Esophagus muscularis mucosa (tissue), 4 donors: ENCODE results near the gene RGS4. TPM values are rescaled to one million over a fixed set of nuclear protein-coding genes. Genes with fewer than 3 reads are reported as not detected.

Experiments used
- DNase-seq: peaks from one replicate; pipeline ENCODE4 v3.0.0-alpha.2; 2017; ENCODE audit errors: extremely low spot score
- H3K27ac ChIP-seq, 4 donors: fragments of 200-600 bp; sonication (generic); replicated peaks in 1 of 4; 1 replicate in 3 of 4; 2 replicates in 1 of 4; pipeline ENCODE4 v1.5.1; 2016 to 2019; ENCODE audit warnings: mild to moderate bottlenecking in 1 of 4
- H3K27me3 ChIP-seq, 4 donors: fragments of 200-600 bp; sonication (generic); one replicate each; pipeline versions ENCODE4 v1.5.1 to v1.6.0; 2016 to 2019
- H3K36me3 ChIP-seq, 4 donors: fragments of 200-600 bp; sonication (generic); one replicate each; pipeline ENCODE4 v1.5.1; 2016 to 2019
- H3K4me1 ChIP-seq, 4 donors: fragments of 200-600 bp; sonication (generic); one replicate each; pipeline ENCODE4 v1.5.1; 2016 to 2019
- H3K4me3 ChIP-seq, 4 donors: fragments of 200-600 bp; sonication (generic); 1 replicate in 2 of 4; 2 replicates in 2 of 4; pipeline ENCODE4 v1.5.1; 2016 to 2019; ENCODE audit warnings: mild to moderate bottlenecking in 4 of 4, moderate library complexity in 1 of 4
- H3K9me3 ChIP-seq, 4 donors: fragments of 200-600 bp; sonication (generic); 1 replicate in 3 of 4; 2 replicates in 1 of 4; pipeline ENCODE4 v1.5.1; 2016 to 2019
- CTCF ChIP-seq, 3 experiments: fragments of 200-600 bp in 2 of 3; fragments of 450-650 bp in 1 of 3; sonication (generic) in 2 of 3; IDR thresholded peaks; one replicate each; pipeline ENCODE4 v1.5.1; 2017 to 2019; ENCODE audit warnings: antibody characterized with exemption in 3 of 3, mild to moderate bottlenecking in 2 of 3, moderate library complexity in 1 of 3
- EP300 ChIP-seq: sonication (generic); formaldehyde crosslinking; IDR thresholded peaks from one replicate; pipeline ENCODE4 v1.6.1; 2017; ENCODE audit warnings: antibody characterized with exemption
- POLR2A ChIP-seq: fragments of 450-650 bp; IDR thresholded peaks from one replicate; pipeline ENCODE4 v1.6.1; 2017; ENCODE audit warnings: antibody characterized with exemption, moderate library complexity, mild to moderate bottlenecking, low read depth
- POLR2AphosphoS5 ChIP-seq, 2 donors: sonication (generic); formaldehyde crosslinking; IDR thresholded peaks; one replicate each; pipeline ENCODE4 v1.6.1; 2017; ENCODE audit warnings: antibody characterized with exemption in 2 of 2
- WGBS: methylation state at CpG from one replicate; pipeline ENCODE4 v1.1.5; 2018; 5-methylcytosine and 5-hydroxymethylcytosine counted together
- intact Hi-C: fragments of 100-400 bp; cut with DNase I; formaldehyde crosslinking; loops from one replicate; pipeline ENCODE4 v1.15.1; 2023
- total RNA-seq, 4 donors: library from RNA; depleted of rRNA; stranded (reverse); fragments of >200 nt; gene quantifications; one replicate each; pipeline versions ENCODE4 v1.1.0 to v1.2.1, GENCODE V29; 2016

RGS4 gene
- total RNA-seq, result 10 to 100 TPM; 15.8 to 39.9 (median 24.0) TPM

GRCh38 chr1:163069142-163069541, at the start of gene RGS4:
RGS4 (plus strand) TSS chr1:163069361; CDS start chr1:163069485, 124 bp downstream.
- peaks cover 0 to 43% (median 37%) of the 10 kb centered on the region in 4 donors for H3K4me1 ChIP-seq
- H3K27ac ChIP-seq, result peak within 1 kb of the TSS; percentile 27 to 61 (median 34)
- H3K4me3 ChIP-seq, result peak within 1 kb of the TSS; percentile 42 to 55 (median 49)
- no peaks in the 10 kb centered on the region for H3K9me3 ChIP-seq
- 2% methylated on average over 13 of the region's 13 CpGs for WGBS
- no peaks in the 10 kb centered on the region for H3K27me3 ChIP-seq
- intact Hi-C loops, result loop anchor here (2.0 to 5.0 kb wide), 2 partner anchors 106 to 212 kb away; no protein-coding TSS in a partner anchor
- no peak for TF ChIP-seq POLR2A
- TF ChIP-seq CTCF (IDR thresholded peaks at IDR 0.05), result peak; percentile 38 to 42 (median 40)
- no peak for TF ChIP-seq EP300
- TF ChIP-seq POLR2AphosphoS5 (IDR thresholded peaks at IDR 0.05), result peak; percentile 24 to 77
- peaks cover 0 to 11% (median under 1%) of the 10 kb centered on the region in 4 donors for H3K36me3 ChIP-seq
- DNase-seq, result no peak

- no peak for DNase-seq
- intact Hi-C loops, result no loop called here
Observed at GRCh38 chr1:163022129-163022528, 47.0 kb upstream of the RGS4 start.

GRCh38 chr1:163027610-163028009, 41.6 kb upstream of the RGS4 start:
- Histone ChIP-seq H3K4me1 (no peaks in the 10 kb centered on the region), H3K27me3 (no peaks in the 10 kb centered on the region), H3K27ac (no peak overlapping the region), H3K9me3 (peaks cover 0 to 11% (median 8%) of the 10 kb centered on the region in 4 donors), H3K4me3 (no peak overlapping the region), H3K36me3 (no peaks in the 10 kb centered on the region)
- no peak for TF ChIP-seq EP300
- intact Hi-C loops, result no loop called here
- DNase-seq, result no peak

More at GRCh38 chr1:163022129-163022528, 47.0 kb upstream of the RGS4 start:
- Histone ChIP-seq H3K27ac (no peak overlapping the region), H3K27me3 (no peaks in the 10 kb centered on the region), H3K36me3 (no peaks in the 10 kb centered on the region), H3K4me1 (no peaks in the 10 kb centered on the region), H3K4me3 (no peak overlapping the region), H3K9me3 (peaks cover 0 to 19% (median 8%) of the 10 kb centered on the region in 4 donors)
- TF ChIP-seq POLR2A, result no peak
- no peak for TF ChIP-seq EP300
- TF ChIP-seq CTCF (IDR thresholded peaks at IDR 0.05), result no peak
- TF ChIP-seq POLR2AphosphoS5 (IDR thresholded peaks at IDR 0.05), result no peak

GRCh38 chr1:163029901-163030300, 39.3 kb upstream of the RGS4 start:
- Histone ChIP-seq H3K27ac (no peak overlapping the region), H3K36me3 (no peaks in the 10 kb centered on the region), H3K27me3 (no peaks in the 10 kb centered on the region), H3K4me3 (no peak overlapping the region), H3K4me1 (no peaks in the 10 kb centered on the region), H3K9me3 (no peaks in the 10 kb centered on the region)
- DNase-seq, result no peak
- no peak for TF ChIP-seq EP300
- intact Hi-C loops, result no loop called here
- WGBS, result 83% methylated on average over 5 of the region's 5 CpGs

- no peaks in the 10 kb centered on the region for H3K27me3 ChIP-seq
- intact Hi-C loops, result no loop called here
- H3K4me1 ChIP-seq, result no peaks in the 10 kb centered on the region
- H3K27ac ChIP-seq, result no peak overlapping the region
- no peak for DNase-seq
- H3K36me3 ChIP-seq, result no peaks in the 10 kb centered on the region
- no peak overlapping the region for H3K4me3 ChIP-seq
- WGBS, result 49% methylated on average over 3 of the region's 3 CpGs
- TF ChIP-seq POLR2A (no peak), CTCF (IDR thresholded peaks at IDR 0.05) (no peak), POLR2AphosphoS5 (IDR thresholded peaks at IDR 0.05) (no peak), EP300 (no peak)
- no peaks in the 10 kb centered on the region for H3K9me3 ChIP-seq
Observed at GRCh38 chr1:163035446-163036249, 33.5 kb upstream of the RGS4 start.
